Keratinocyte (primary cell): Measurements from ENCODE around the gene ADD2. TPM values are rescaled to one million over a fixed set of nuclear protein-coding genes. Genes with fewer than 3 reads are reported as not detected.

Experiments used
- DNase-seq: peaks from one replicate; pipeline ENCODE4 v3.0.0-alpha.2; 2011; ENCODE audit warnings: low read depth, missing footprints, low spot score
- FAIRE-seq: peaks from 2 replicates; lab custom pipeline; 2011; peaks lifted over from hg19 to GRCh38; lab: Jason Lieb, UNC
- H2AFZ ChIP-seq: 2 replicates; pipeline ENCODE4 v1.6.0; 2012; ENCODE audit warnings: low read length, control low read depth, inconsistent platforms; ENCODE audit not compliant: control insufficient read depth
- H3K27ac ChIP-seq: 2 replicates; pipeline ENCODE4 v1.5.1; 2011; ENCODE audit warnings: low read length; ENCODE audit not compliant: control insufficient read depth, insufficient read depth
- H3K27me3 ChIP-seq: 3 replicates; pipeline ENCODE4 v1.6.0; 2011; ENCODE audit warnings: low read length; ENCODE audit not compliant: control insufficient read depth, insufficient read depth; ENCODE audit errors: extremely low read depth
- H3K36me3 ChIP-seq, 2 experiments: 2 replicates in 1 of 2; 3 replicates in 1 of 2; pipeline ENCODE4 v1.5.1; 2011; ENCODE audit warnings: low read length in 2 of 2, mild to moderate bottlenecking in 1 of 2; ENCODE audit not compliant: control insufficient read depth in 2 of 2, insufficient read depth in 2 of 2; ENCODE audit errors: extremely low read depth in 1 of 2
- H3K4me1 ChIP-seq: 3 replicates; pipeline ENCODE4 v1.5.1; 2011; ENCODE audit warnings: low read length; ENCODE audit not compliant: control insufficient read depth, insufficient read depth; ENCODE audit errors: extremely low read depth
- H3K4me2 ChIP-seq: 3 replicates; pipeline ENCODE4 v1.6.0; 2011; ENCODE audit warnings: low read depth, low read length; ENCODE audit not compliant: control insufficient read depth, insufficient read depth; ENCODE audit errors: extremely low read depth
- H3K4me3 ChIP-seq, 3 experiments: fragments of 200-600 bp in 1 of 3; sonication (generic) in 1 of 3; 2 replicates in 2 of 3; 3 replicates in 1 of 3; pipeline ENCODE4 v1.5.1; 2011 to 2016; ENCODE audit warnings: low read length in 3 of 3, mild to moderate bottlenecking in 3 of 3, control low read depth in 2 of 3, inconsistent platforms in 1 of 3, low read depth in 1 of 3, mixed read lengths in 1 of 3, mixed run types in 1 of 3, moderate library complexity in 1 of 3; ENCODE audit not compliant: control insufficient read depth in 2 of 3, insufficient read depth in 2 of 3; ENCODE audit errors: extremely low read depth in 1 of 3
- H3K79me2 ChIP-seq: 2 replicates; pipeline ENCODE4 v1.6.0; 2012; ENCODE audit warnings: low read length; ENCODE audit not compliant: control insufficient read depth, insufficient read depth
- H3K9ac ChIP-seq: 3 replicates; pipeline ENCODE4 v1.6.0; 2011; ENCODE audit warnings: low read length; ENCODE audit not compliant: control insufficient read depth, insufficient read depth; ENCODE audit errors: extremely low read depth
- H3K9me1 ChIP-seq: 3 replicates; pipeline ENCODE4 v1.6.0; 2011; ENCODE audit warnings: low read length; ENCODE audit not compliant: control insufficient read depth, insufficient read depth; ENCODE audit errors: extremely low read depth
- H3K9me3 ChIP-seq: 2 replicates; pipeline ENCODE4 v1.5.1; 2012; ENCODE audit warnings: low read depth, low read length; ENCODE audit not compliant: control insufficient read depth
- H4K20me1 ChIP-seq: 3 replicates; pipeline ENCODE4 v1.6.0; 2011; ENCODE audit warnings: low read length; ENCODE audit not compliant: control insufficient read depth, insufficient read depth; ENCODE audit errors: extremely low read depth
- EZH2 ChIP-seq: IDR thresholded peaks from one replicate; pipeline ENCODE4 v1.6.1; 2012; ENCODE audit warnings: inconsistent platforms, mild to moderate bottlenecking, low read length, moderate library complexity
- dilution Hi-C: fragments of 300-500 bp; cut with MboI; formaldehyde crosslinking; loops from one replicate; pipeline ENCODE4 v1.7.0; 2020; ENCODE audit warnings: low sequenced_read_pairs; ENCODE audit not compliant: extremely low pct_ligation_motif_present
- polyA plus RNA-seq, 5 experiments: library from polyadenylated mRNA; depleted of rRNA in 3 of 5; stranded (reverse) in 3 of 5; stranded (forward) in 1 of 5; unstranded in 1 of 5; fragments of >200 nt; gene quantifications; 1 replicate in 1 of 5; 2 replicates in 3 of 5; 3 replicates in 1 of 5; pipeline versions ENCODE4 v1.2.1 to v1.2.3, GENCODE V29; 2011 to 2012; ENCODE audit warnings: missing spikeins in 2 of 5, low read depth in 1 of 5, low replicate concordance in 1 of 5
- TF ChIP-seq, protein P1 (sequence below), 3 experiments: IDR thresholded peaks in 1 of 3; conservative IDR thresholded peaks in 1 of 3; optimal IDR thresholded peaks in 1 of 3; 2 replicates in 2 of 3; 3 replicates in 1 of 3; pipeline versions ENCODE3 to v1.5.1; 2011; ENCODE audit warnings: low read length in 3 of 3, mild to moderate bottlenecking in 3 of 3, moderate library complexity in 2 of 3, control low read depth in 1 of 3, inconsistent platforms in 1 of 3; ENCODE audit not compliant: insufficient read depth in 2 of 3; ENCODE audit errors: extremely low read depth in 1 of 3

The ADD2 gene
- polyA plus RNA-seq, 1 donor (not counting 4 experiments of a cell fraction or from before 2014, with no cell fraction given): 0.05 TPM

- TF ChIP-seq, protein P1, sequence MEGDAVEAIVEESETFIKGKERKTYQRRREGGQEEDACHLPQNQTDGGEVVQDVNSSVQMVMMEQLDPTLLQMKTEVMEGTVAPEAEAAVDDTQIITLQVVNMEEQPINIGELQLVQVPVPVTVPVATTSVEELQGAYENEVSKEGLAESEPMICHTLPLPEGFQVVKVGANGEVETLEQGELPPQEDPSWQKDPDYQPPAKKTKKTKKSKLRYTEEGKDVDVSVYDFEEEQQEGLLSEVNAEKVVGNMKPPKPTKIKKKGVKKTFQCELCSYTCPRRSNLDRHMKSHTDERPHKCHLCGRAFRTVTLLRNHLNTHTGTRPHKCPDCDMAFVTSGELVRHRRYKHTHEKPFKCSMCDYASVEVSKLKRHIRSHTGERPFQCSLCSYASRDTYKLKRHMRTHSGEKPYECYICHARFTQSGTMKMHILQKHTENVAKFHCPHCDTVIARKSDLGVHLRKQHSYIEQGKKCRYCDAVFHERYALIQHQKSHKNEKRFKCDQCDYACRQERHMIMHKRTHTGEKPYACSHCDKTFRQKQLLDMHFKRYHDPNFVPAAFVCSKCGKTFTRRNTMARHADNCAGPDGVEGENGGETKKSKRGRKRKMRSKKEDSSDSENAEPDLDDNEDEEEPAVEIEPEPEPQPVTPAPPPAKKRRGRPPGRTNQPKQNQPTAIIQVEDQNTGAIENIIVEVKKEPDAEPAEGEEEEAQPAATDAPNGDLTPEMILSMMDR (optimal IDR thresholded peaks at IDR 0.05 in 1 of 3, IDR thresholded peaks at IDR 0.05 in 1 of 3, conservative IDR thresholded peaks at IDR 0.05 in 1 of 3; ENCODE audit: extremely low read depth in 1 of 3, insufficient read depth in 2 of 3, low read length in 3 of 3): no peak
- no peak for TF ChIP-seq EZH2
These were observed 15.0 kb downstream of the ADD2 start for GRCh38 chr2:70753031-70753430.

DNA sequence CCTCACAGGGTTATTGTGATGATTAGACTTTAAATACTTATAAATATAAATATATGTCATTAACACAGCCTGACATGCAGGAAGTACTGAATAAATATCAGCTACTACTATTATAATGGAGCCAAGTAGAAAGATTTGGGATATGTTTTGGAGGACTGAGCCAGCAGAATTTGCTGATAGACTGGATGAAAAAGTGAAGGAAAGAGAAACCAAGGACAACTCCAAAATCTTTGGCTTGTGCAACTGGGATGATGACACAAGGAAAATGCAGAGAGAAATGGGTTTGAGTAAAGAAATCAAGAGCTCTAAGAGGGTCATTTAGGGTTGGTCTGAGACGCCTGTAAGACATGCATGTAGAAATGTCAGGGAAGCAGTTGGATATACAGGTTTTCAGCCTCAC is 15.6 kb downstream of the ADD2 start:
- no peak for FAIRE-seq
- no peak overlapping the region for H3K4me3 ChIP-seq
- H3K27ac ChIP-seq: no peak overlapping the region
- TF ChIP-seq EZH2: no peak
- TF ChIP-seq, protein P1 (optimal IDR thresholded peaks at IDR 0.05 in 1 of 3, IDR thresholded peaks at IDR 0.05 in 1 of 3, conservative IDR thresholded peaks at IDR 0.05 in 1 of 3; ENCODE audit: extremely low read depth in 1 of 3, insufficient read depth in 2 of 3, low read length in 3 of 3): no peak
- H3K27me3 ChIP-seq: peaks cover 9% of the 10 kb centered on the region
- H3K36me3 ChIP-seq: no peaks in the 10 kb centered on the region
- no peak overlapping the region for H3K9ac ChIP-seq
- no peak overlapping the region for H3K4me2 ChIP-seq
- H4K20me1 ChIP-seq: no peaks in the 10 kb centered on the region
- no peaks in the 10 kb centered on the region for H3K79me2 ChIP-seq
- H2AFZ ChIP-seq: no peak overlapping the region
- DNase-seq: no peak
- H3K4me1 ChIP-seq: no peaks in the 10 kb centered on the region
- H3K9me1 ChIP-seq: no peaks in the 10 kb centered on the region
- no peaks in the 10 kb centered on the region for H3K9me3 ChIP-seq
- dilution Hi-C loops: no loop called here

More at GRCh38 chr2:70753031-70753430, 15.0 kb downstream of the ADD2 start:
- peaks cover 9% of the 10 kb centered on the region for H3K27me3 ChIP-seq
- H3K36me3 ChIP-seq: no peaks in the 10 kb centered on the region
- H3K9me3 ChIP-seq: no peaks in the 10 kb centered on the region
- H3K4me2 ChIP-seq: no peak overlapping the region
- H3K9ac ChIP-seq: no peak overlapping the region
- no peak for FAIRE-seq
- no peak overlapping the region for H2AFZ ChIP-seq
- H4K20me1 ChIP-seq: no peaks in the 10 kb centered on the region
- no peaks in the 10 kb centered on the region for H3K9me1 ChIP-seq
- H3K4me3 ChIP-seq: no peak overlapping the region
- no peak for DNase-seq
- H3K27ac ChIP-seq: no peak overlapping the region
- dilution Hi-C loops: no loop called here
- no peaks in the 10 kb centered on the region for H3K79me2 ChIP-seq
- no peaks in the 10 kb centered on the region for H3K4me1 ChIP-seq
